IMR-90 (cell line): ENCODE measurements around the gene TMEM247. TPM values are rescaled to one million over a fixed set of nuclear protein-coding genes. Genes with fewer than 3 reads are reported as not detected.

Source experiments
- ATAC-seq: fragments of 200-7000 bp; cut with Tn5 transposase; 2 replicates; pipeline ENCODE4 v1.9.1; 2020; ENCODE audit warnings: low read depth, mild to moderate bottlenecking, moderate library complexity
- BruUV-seq: library from RNA; stranded (reverse); fragments of 400-500 nt; replicated peaks from 2 replicates; lab custom pipeline; 2021; lab: Mats Ljungman, UMichigan
- CTCF ChIA-PET: fragments of 300-600 bp; formaldehyde crosslinking; extraction: SDS; loops from one replicate; lab custom pipeline; 2021; ENCODE audit warnings: antibody characterized with exemption; lab: Yijun Ruan, JAX
- POLR2A ChIA-PET: fragments of 300-600 bp; sonication (Branson Sonifier 250); formaldehyde crosslinking; loops from one replicate; lab custom pipeline; 2022; ENCODE audit warnings: antibody characterized with exemption; ENCODE audit not compliant: unreplicated experiment; lab: Charles Lee
- DNase-seq: peaks from one replicate; pipeline ENCODE4 v3.0.0; 2013
- H2AFZ ChIP-seq: replicated peaks from 2 replicates; pipeline ENCODE3; 2013; ENCODE audit warnings: low read length, mild to moderate bottlenecking; ENCODE audit not compliant: poor library complexity
- H2AK5ac ChIP-seq: 2 replicates; pipeline ENCODE4 v1.6.1; 2013; ENCODE audit warnings: low read depth, low read length, inconsistent platforms
- H2AK9ac ChIP-seq: replicated peaks from 2 replicates; pipeline ENCODE3; 2013; ENCODE audit warnings: mild to moderate bottlenecking, low read depth, low read length, moderate library complexity; ENCODE audit not compliant: poor library complexity
- H2BK120ac ChIP-seq: 2 replicates; pipeline ENCODE4 v1.6.1; 2013; ENCODE audit warnings: low read depth, low read length, inconsistent platforms
- H2BK15ac ChIP-seq: 3 replicates; pipeline ENCODE4 v1.6.1; 2013; ENCODE audit warnings: low read depth, low read length, inconsistent platforms
- H2BK20ac ChIP-seq: 2 replicates; pipeline ENCODE4 v1.6.1; 2013; ENCODE audit warnings: low read depth, mild to moderate bottlenecking, inconsistent platforms, low read length, moderate library complexity
- H2BK5ac ChIP-seq: 2 replicates; pipeline ENCODE4 v1.6.1; 2013; ENCODE audit warnings: mild to moderate bottlenecking, low read depth, low read length, inconsistent platforms; ENCODE audit not compliant: poor library complexity, severe bottlenecking
- H3K14ac ChIP-seq: replicated peaks from 2 replicates; pipeline ENCODE4 v1.6.1; 2013; ENCODE audit warnings: low read depth, low read length, inconsistent platforms
- H3K18ac ChIP-seq: 2 replicates; pipeline ENCODE4 v1.6.1; 2013; ENCODE audit warnings: low read depth, low read length, control low read depth
- H3K23ac ChIP-seq: 2 replicates; pipeline ENCODE4 v1.6.1; 2013; ENCODE audit warnings: low read depth, low read length, inconsistent platforms
- H3K27ac ChIP-seq: 2 replicates; pipeline ENCODE4 v1.5.1; 2013; ENCODE audit warnings: mild to moderate bottlenecking, control low read depth, low read length; ENCODE audit not compliant: insufficient read depth
- H3K27me3 ChIP-seq: 2 replicates; pipeline ENCODE4 v1.6.1; 2013; ENCODE audit warnings: low read length; ENCODE audit not compliant: control insufficient read depth, insufficient read depth
- H3K36me3 ChIP-seq: 2 replicates; pipeline ENCODE4 v1.6.1; 2013; ENCODE audit warnings: low read length, mixed read lengths; ENCODE audit not compliant: control insufficient read depth, insufficient read depth
- H3K4ac ChIP-seq: 2 replicates; pipeline ENCODE4 v1.6.1; 2013; ENCODE audit warnings: low read depth, low read length, inconsistent platforms
- H3K4me1 ChIP-seq: 2 replicates; pipeline ENCODE4 v1.6.1; 2013; ENCODE audit warnings: low read length, mixed read lengths; ENCODE audit not compliant: control insufficient read depth, insufficient read depth
- H3K4me2 ChIP-seq: 2 replicates; pipeline ENCODE4 v1.6.1; 2013; ENCODE audit warnings: low read depth, mild to moderate bottlenecking, control low read depth, low read length, moderate library complexity
- H3K4me3 ChIP-seq: 2 replicates; pipeline ENCODE4 v1.5.1; 2013; ENCODE audit warnings: low read depth, mild to moderate bottlenecking, control low read depth, low read length, moderate library complexity; ENCODE audit not compliant: insufficient read depth
- H3K56ac ChIP-seq: 2 replicates; pipeline ENCODE4 v1.6.1; 2013; ENCODE audit warnings: low read length, inconsistent platforms; ENCODE audit not compliant: insufficient read depth; ENCODE audit errors: extremely low read depth
- H3K79me1 ChIP-seq, 2 experiments: 2 replicates each; pipeline ENCODE4 v1.6.1; 2013; ENCODE audit warnings: low read length in 2 of 2, inconsistent platforms in 1 of 2, low read depth in 1 of 2
- H3K9ac ChIP-seq: 2 replicates; pipeline ENCODE4 v1.6.1; 2013; ENCODE audit warnings: low read depth, low read length, control low read depth
- H3K9me1 ChIP-seq: 2 replicates; pipeline ENCODE4 v1.6.1; 2013; ENCODE audit warnings: low read length, inconsistent platforms; ENCODE audit not compliant: insufficient read depth
- H3K9me3 ChIP-seq: 2 replicates; pipeline ENCODE4 v1.6.1; 2013; ENCODE audit warnings: low read length; ENCODE audit not compliant: control insufficient read depth, insufficient read depth
- H4K20me1 ChIP-seq: 2 replicates; pipeline ENCODE4 v1.6.1; 2013; ENCODE audit warnings: low read length, inconsistent platforms; ENCODE audit not compliant: insufficient read depth
- H4K5ac ChIP-seq: 2 replicates; pipeline ENCODE4 v1.6.1; 2013; ENCODE audit warnings: mild to moderate bottlenecking, low read depth, low read length, control low read depth
- H4K8ac ChIP-seq, 2 experiments: 2 replicates each; pipeline ENCODE4 v1.6.1; 2013; ENCODE audit warnings: low read depth in 2 of 2, low read length in 2 of 2, control low read depth in 1 of 2, inconsistent platforms in 1 of 2
- H4K91ac ChIP-seq: 2 replicates; pipeline ENCODE4 v1.6.1; 2013; ENCODE audit warnings: low read depth, low read length, inconsistent platforms; ENCODE audit not compliant: insufficient read depth
- CEBPB ChIP-seq: IDR thresholded peaks from 2 replicates; pipeline ENCODE4 v1.6.1; 2012; ENCODE audit warnings: low read depth, low read length, improper control_type of control experiment
- FOS ChIP-seq: fragments of 150-350 bp; IDR thresholded peaks from 2 replicates; pipeline ENCODE4 v1.6.1; 2016; ENCODE audit warnings: low read depth, low read length
- RFX5 ChIP-seq: IDR thresholded peaks from 2 replicates; pipeline ENCODE4 v1.8.0; 2012; ENCODE audit warnings: low read depth, mild to moderate bottlenecking, low read length, moderate library complexity
- WGBS, 2 experiments: methylation state at CpG; one replicate each; pipeline versions ENCODE4 v1.1.5 to v1.1.7; 2013; ENCODE audit warnings: missing lambda C conversion rate in 2 of 2; ENCODE audit not compliant: insufficient read length in 1 of 2; ENCODE audit errors: extremely low coverage in 2 of 2; 5-methylcytosine and 5-hydroxymethylcytosine counted together
- dilution Hi-C: fragments of 300-500 bp; cut with HindIII; formaldehyde crosslinking; loops from one replicate; pipeline ENCODE4 v1.14.3; 2018; ENCODE audit warnings: low sequenced_read_pairs; ENCODE audit not compliant: unreplicated experiment
- in situ Hi-C: fragments of 300-500 bp; cut with MboI; formaldehyde crosslinking; loops from 3 replicates; pipeline ENCODE4 v1.14.3; 2019; ENCODE audit warnings: low sequenced_read_pairs, inconsistent platforms, mixed read lengths
- intact Hi-C: fragments of 100-400 bp; cut with micrococcal nuclease; formaldehyde crosslinking; loops from 2 replicates; pipeline ENCODE4 v1.10.0; 2022
- polyA plus RNA-seq, 3 experiments: library from polyadenylated mRNA; depleted of rRNA; stranded (reverse); fragments of >200 nt; gene quantifications; 2 replicates each; pipeline ENCODE4 v1.2.3, GENCODE V29; 2012; ENCODE audit warnings: low replicate concordance in 1 of 3
- total RNA-seq: library from RNA; depleted of rRNA; stranded (reverse); fragments of >200 nt; gene quantifications from 2 replicates; pipeline ENCODE4 v1.2.3, GENCODE V29; 2012

The TMEM247 gene
- total and polyA plus RNA-seq, 2 of the 4 experiments (the other 2 are of a cell fraction): not detected

GRCh38 chr2:46481198-46482193 lies 2.1 kb downstream of the TMEM247 start:
- H3K79me1 ChIP-seq: no peaks in the 10 kb centered on the region
- 0 out of 4 replicates have a peak overlapping the region, but pooled peaks of 1 of the 2 experiments have one; percentile 3 for H4K8ac ChIP-seq
- H3K4me1 ChIP-seq: peaks cover 12% of the 10 kb centered on the region
- H3K4me2 ChIP-seq: 0 out of 2 replicates have a peak overlapping the region, but pooled peaks have one; percentile 10
- H3K36me3 ChIP-seq: no peaks in the 10 kb centered on the region
- ATAC-seq (peak; percentile 93), DNase-seq (peak; percentile 94)
- H2BK5ac ChIP-seq: peak overlapping the region; percentile 22
- 0 out of 2 replicates have a peak, but pooled peaks cover 3% of the 10 kb centered on the region for H4K20me1 ChIP-seq
- H3K9me1 ChIP-seq: peaks cover 9% of the 10 kb centered on the region; the same call in 1 of the 2 replicates
- no TSS peak for BruUV-seq
- H2BK120ac ChIP-seq: peak overlapping the region; percentile 13; the same call in 1 of the 2 replicates
- in situ Hi-C loops: no loop called here
- peak overlapping the region; percentile 38; the same call in 1 of the 2 replicates for H2BK20ac ChIP-seq
- H3K4ac ChIP-seq: peak overlapping the region; percentile 21
- peak; percentile 64; the same call in 1 of the 2 replicates for TF ChIP-seq FOS
- TF ChIP-seq CEBPB: peak; percentile 38; the same call in 1 of the 2 replicates
- no peak for TF ChIP-seq RFX5
- peak overlapping the region; percentile 3; the same call in 1 of the 2 replicates for H4K91ac ChIP-seq
- 0 out of 3 replicates have a peak overlapping the region, but pooled peaks have one; percentile 4 for H2BK15ac ChIP-seq
- H4K5ac ChIP-seq: no peak overlapping the region; the same call in 1 of the 2 replicates
- no peak overlapping the region for H3K9ac ChIP-seq
- WGBS, 2 experiments: no CpG with 5 or more reads among the region's 6 CpGs
- H2AK5ac ChIP-seq: peak overlapping the region; percentile 23
- intact Hi-C loops: no loop called here
- peak overlapping the region; percentile 42 for H3K18ac ChIP-seq
- no peak overlapping the region for H3K4me3 ChIP-seq
- H3K14ac ChIP-seq: peak overlapping the region; percentile 42; the same call in 1 of the 2 replicates
- dilution Hi-C loops: no loop called here
- no peak overlapping the region for H3K56ac ChIP-seq
- H3K9me3 ChIP-seq: no peaks in the 10 kb centered on the region
- POLR2A ChIA-PET: no interaction called here
- no peak overlapping the region for H2AK9ac ChIP-seq
- H2AFZ ChIP-seq: no peak overlapping the region
- H3K27me3 ChIP-seq: no peaks in the 10 kb centered on the region
- H3K27ac ChIP-seq: peak overlapping the region; percentile 13; the same call in 1 of the 2 replicates
- CTCF ChIA-PET: interaction anchor here (0.6 kb wide), 1 partner anchor 613 kb away, joined by 3 read pairs; no protein-coding TSS in a partner anchor
- H3K23ac ChIP-seq: no peak overlapping the region; the same call in 1 of the 2 replicates
